NCI-H69 (cell line): ENCODE results near the gene PDE1A.
"Not testable (repeated sequence)": the region's sequence is repeated elsewhere in the genome, so short reads cannot be mapped to it uniquely, and the experiment has no call there.

Experiments
- DNase-seq: peaks from one replicate; lab custom pipeline; 2025; lab: John Stamatoyannopoulos, UW

Gene PDE1A

DNA sequence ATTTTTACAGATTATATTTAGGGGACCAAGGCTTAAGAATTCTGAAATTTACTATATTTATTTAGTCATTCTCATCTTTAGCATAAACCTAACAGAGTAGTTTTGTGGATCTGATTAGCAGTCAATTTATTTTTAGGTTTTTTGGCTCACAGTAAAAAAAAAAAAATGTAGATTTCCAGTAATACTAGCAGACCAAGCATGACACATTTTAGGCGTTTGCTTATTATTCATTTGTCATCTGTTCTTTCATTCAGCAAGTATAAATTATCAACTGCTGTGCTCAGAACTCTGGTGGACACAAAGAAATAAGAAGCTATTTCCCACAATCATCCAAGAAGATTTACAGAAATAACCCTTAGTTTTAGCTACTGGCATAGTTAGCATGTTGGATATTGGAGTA lies 20.6 kb downstream of the PDE1A start:
- DNase-seq: no peak

DNA sequence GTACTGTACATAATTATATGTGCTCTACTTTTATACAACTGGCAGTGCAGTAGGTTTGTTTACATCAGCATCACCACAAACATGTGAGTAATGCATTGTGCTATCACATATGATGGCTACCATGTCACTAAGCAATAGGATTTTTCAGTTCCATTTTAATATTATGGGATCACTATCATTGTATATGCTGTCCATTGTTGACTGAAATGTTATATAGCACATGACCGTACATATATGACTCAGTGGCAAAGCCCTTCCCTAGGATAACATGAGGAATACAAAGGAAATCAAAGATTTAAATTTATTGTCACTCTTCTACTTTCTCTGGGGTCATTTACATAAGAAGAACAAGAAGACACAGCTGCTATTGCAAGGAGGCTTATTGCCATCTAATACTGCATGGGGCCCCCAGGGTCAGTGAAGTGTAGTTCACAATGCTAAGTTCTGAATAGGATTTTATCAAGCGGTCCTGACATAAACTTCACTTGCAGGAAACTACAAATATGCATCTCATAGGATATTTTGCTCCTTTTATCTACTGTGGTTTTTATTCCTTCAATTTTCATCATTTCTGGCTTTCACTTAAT lies 21.8 kb downstream of the PDE1A start:
- no peak for DNase-seq

GRCh38 chr2:182404092-182404491 lies 22.7 kb downstream of the PDE1A start:
- no peak for DNase-seq

GRCh38 chr2:182393270-182393760 lies 33.5 kb downstream of the PDE1A start:
- no peak for DNase-seq

DNA sequence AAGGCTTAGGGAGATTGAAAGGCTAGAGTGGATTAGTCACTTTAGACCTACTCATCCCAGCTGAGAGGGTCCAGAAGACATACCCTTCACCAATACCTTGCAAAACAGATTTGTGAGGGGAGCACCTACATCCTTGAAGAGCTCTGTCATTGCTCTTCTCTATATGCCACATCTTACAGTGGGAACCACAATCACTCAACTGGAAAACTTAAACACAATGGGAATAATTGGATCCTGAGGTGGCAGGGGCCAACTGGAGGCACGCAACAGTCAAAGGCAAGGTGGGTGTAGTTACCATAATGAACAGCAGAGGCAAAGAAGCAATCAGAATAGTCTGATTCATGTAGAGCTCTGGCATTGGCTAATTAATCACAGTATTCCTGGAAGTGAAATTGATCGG lies 35.4 kb downstream of the PDE1A start:
- DNase-seq: no peak

- not testable (repeated sequence) for DNase-seq
Measured at GRCh38 chr2:182386267-182386880, 40.5 kb downstream of the PDE1A start.

DNA sequence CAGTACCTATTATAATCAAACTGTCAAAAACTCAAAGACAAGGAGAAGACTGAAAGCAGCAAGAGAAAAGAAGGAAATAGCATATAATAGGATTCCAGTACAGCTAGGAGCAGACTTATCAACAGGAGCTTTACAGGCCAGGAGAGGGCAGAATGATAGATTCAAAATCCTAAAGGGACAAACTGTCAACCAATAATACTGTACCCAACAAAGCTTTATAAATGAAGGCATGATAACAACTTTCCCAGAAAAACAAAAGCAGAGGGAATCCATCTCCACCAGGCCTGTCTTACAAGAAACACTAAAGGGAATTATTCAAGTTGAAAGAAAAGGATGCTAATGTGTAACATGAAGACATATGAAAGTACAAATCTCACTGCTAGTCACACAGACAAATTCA lies 42.0 kb downstream of the PDE1A start:
- DNase-seq: no peak

GRCh38 chr2:182381225-182381624 lies 45.6 kb downstream of the PDE1A start:
- no peak for DNase-seq

- peak; percentile 52 for DNase-seq
Measured at GRCh38 chr2:182379241-182379640, 47.6 kb downstream of the PDE1A start.

DNA sequence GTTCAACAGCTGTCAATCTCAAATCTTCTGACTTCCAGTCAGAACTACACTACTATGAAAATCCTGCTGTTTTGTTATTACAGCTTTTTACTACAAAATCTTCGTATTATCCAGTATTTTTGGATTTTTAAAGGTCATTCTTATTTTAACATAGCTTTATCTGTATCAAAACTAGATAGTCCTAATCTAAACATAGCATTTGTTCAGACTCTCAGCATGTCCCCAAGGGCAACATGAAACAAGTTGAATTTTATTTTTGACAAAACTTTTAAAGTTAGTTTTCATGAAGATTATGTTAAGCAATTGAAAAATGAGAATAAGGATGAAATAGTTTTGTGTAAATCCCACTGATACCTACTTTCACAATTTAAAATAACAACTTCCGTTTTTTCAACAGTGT lies 48.1 kb downstream of the PDE1A start:
- DNase-seq: no peak

DNA sequence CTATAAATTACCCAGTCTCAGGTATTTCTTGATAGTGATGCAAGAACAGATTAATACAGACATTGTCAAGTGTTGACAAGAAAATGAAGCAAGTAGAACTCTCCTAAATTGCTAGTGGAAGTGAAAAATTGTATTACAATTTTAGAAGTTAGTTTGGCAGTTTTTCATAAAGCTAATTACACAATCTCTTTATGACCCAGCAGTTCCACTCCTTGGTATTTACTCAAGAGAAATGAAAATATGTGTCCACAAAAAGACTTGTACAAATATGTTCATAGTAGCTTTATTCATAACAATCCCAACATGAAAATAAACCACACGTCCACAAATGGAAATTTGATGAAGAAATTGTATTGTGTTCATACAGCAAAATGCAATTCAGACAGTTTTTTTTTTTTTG lies 49.4 kb downstream of the PDE1A start:
- no peak for DNase-seq

DNA sequence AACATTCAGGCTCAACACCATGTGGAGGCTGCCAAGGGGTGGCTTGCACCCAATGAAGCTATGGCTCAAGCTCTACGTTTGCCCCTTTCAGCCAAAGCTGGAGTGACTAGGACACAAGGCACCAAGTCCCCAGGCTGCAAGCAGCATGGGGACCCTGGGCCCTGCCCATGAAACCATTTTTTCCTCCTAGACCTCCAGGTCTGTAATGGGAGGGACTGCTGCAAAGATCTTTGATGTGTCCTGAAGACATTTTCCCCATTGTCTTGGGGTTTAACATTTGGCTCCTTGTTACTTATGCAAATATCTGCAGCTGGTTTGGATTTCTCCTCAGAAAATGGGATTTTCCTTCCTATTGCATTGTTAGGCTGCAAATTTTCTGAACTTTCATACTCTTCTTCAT lies 51.0 kb downstream of the PDE1A start:
- DNase-seq: no peak

- no peak for DNase-seq
Measured at GRCh38 chr2:182372661-182373060, 54.2 kb downstream of the PDE1A start.

DNA sequence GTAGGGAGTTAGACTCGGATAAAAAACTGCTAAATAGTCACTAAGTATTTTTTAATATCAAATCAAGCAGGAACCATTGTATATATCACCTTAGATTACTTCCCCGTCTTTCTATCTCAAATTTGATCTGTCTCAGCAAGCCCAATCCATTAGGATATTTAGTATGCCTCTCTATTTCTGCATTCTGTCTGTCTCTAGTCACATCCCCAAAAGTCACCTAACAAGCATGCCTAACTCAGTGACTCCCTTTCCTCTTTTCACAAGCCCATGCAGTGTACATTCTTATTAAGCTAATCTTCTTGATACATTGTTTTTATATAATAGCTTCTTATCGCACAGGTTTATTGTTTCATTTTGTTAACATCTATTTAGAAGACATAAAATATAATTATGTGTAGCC lies 57.8 kb downstream of the PDE1A start:
- no peak for DNase-seq

DNA sequence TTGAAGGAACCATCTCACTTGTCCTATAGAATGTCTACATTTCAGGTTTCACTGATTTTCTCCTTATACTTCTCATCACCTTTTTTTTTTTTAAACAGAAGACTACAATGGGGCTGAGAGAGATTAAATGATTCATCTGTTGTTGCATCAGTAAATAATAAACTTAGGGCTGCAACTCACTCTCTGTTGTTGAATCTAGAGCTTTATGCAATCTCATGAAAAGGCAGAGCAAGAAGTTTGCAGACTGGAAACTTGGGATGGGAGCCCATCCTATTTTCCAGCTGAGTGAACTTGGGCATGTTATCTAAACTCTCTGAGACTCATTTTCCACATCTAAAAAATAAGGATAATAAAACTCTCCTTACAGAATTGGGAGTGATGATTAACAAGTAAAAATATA lies 58.4 kb downstream of the PDE1A start:
- no peak for DNase-seq

GRCh38 chr2:182367401-182367800 lies 59.4 kb downstream of the PDE1A start:
- DNase-seq: no peak

DNA sequence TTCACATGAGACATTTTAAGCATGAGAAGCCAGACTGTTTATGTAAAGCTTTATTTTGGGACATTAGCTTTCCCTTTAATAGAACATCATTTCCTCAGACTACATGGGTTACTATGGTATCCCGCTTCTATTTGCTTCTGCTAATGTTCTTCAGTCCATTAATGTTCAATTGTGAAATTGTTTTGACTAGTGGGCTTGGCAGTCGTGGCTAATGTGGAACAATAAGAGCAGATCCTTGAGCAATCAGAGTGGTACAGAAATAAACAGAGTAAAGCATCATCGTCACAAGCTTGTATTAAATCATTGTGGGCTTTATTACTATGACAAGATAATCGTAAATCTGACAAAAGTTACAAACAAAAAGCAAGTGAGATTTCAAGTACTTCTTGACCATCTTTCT lies 60.2 kb downstream of the PDE1A start:
- peak; percentile 58 for DNase-seq

GRCh38 chr2:182365855-182366254 lies 61.0 kb downstream of the PDE1A start:
- DNase-seq: no peak

DNA sequence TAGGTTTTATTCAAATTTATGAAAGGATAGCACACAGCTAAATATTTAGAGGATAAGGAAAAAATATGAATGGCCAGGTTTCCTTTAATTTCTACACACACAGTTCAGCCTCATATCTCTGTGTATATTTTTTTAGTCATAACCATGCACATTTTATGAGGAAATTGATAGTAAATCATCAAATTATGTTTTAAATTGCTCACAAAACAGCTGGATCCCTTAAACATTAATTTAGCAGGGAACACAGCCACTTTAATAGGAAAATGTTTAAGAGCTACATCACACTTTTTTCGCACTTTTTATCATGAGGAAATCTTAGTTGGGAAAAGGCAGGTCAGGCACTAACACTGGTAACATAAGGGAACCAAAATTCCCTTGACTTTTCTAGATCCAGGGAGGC lies 65.4 kb downstream of the PDE1A start:
- DNase-seq: no peak

DNA sequence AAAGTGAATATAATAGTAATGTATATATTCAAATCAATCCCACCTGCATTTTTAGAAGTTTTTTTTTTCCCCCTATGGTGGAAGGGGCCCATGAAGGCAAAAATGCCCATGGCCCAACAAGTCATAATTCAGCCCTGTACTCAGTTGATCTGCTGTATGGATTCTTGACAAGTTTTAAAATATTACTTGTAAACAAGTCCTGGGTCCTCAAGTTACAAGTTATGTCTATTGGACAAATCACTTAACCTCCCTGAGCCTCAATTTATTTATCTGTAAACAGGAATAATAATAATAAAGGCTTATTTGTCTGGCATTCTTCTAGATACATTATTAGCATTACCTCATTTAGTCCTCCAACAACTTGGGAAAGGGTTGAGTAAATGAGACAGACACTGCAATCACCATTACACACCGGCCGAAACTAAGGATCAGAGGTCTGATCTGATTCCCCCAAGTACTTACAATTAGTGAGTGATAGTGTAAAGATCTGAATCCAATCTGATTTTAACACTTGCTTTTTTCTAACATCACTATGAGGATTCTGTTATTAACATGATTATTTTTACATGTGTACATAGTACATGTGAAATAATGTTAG lies 66.1 kb downstream of the PDE1A start:
- DNase-seq: no peak

DNA sequence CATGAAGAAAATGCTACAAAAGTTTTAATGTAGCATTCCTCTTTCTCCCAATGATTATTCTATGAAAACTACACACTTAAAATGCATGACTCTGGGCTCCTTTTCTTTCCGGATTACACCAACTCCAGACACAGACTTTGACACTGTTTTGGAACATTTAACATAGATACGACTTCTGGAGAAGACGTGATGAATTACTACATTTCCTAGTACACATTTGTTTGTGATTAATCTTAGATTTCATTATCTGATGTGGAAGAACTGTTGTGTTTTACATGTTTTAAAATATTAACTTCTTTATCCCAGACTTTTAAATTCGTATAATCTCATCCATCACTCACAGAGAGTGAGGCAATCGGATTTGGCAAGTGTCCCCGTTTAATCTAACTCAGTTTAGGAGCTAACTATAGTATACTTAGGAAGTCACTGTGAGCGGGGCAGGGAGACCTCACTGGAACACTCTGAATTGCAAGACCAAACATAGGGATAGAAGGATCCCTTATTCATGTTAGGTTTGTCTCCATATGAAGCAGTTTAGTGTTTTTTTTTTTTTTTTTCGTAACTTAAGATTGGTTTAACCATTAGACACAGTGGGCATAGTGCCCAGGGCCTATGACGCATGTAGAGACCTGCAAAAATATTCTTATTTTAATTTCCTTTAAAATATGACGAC lies 66.7 kb downstream of the PDE1A start:
- DNase-seq: no peak

DNA sequence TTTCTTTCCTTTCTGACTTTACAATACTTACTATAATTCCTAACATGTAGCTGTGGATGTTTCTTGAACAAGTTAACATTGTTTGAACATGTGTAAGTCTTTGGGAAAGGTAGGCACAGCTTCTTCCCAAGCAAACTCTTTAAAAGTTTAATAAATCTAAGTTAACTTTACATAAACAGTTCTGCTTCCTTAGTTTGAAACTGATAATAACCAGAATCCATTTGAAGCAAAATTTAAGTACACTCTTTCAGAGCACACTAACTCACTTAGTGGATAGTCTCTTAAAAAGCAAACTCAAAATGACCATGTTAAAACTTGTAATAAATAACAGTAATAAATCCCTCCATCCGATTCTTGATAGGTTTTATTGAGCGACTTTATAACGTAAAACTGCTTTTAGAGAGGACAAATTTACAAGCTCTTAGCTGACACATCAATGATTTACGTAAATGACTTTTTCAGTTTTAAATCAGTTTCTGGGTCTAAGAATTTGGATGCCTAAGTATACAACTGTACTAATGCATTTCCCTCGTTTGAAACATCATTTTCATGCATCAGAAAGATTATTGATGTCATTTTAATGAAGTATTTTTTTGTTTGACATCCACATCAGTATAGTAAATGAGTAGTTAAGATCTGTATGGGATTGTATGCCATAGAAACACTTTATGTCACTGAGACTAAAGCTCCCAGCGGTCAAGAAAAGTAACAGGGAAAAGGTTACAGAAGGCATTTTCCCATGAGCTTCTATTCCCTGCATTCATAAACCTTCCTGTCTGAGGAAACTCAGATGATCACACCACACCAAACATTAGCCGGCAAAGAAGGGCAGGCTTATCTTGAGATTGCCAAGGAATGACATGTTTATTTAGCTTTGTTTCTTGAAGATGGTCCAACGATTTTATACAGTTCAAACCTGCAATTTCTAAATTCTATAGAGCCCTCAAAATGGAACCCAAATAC lies 67.5 kb downstream of the PDE1A start:
- DNase-seq: no peak
